H9 (cell line): ENCODE measurements around the gene CCDC192. TPM values are rescaled to one million over a fixed set of nuclear protein-coding genes. Genes with fewer than 3 reads are reported as not detected.

ENCODE experiments used
- DNase-seq: peaks from one replicate; pipeline ENCODE4 v3.0.0-alpha.2; 2017
- H2AFZ ChIP-seq: one replicate; pipeline ENCODE4 v1.6.1; 2013; ENCODE audit warnings: mild to moderate bottlenecking, low read length, control low read depth, moderate library complexity
- H2AK5ac ChIP-seq: 2 replicates; pipeline ENCODE4 v1.6.1; 2013; ENCODE audit warnings: low read length, control low read depth, mixed read lengths; ENCODE audit not compliant: insufficient read length
- H2BK120ac ChIP-seq: one replicate; pipeline ENCODE4 v1.6.1; 2013; ENCODE audit warnings: low read depth, mild to moderate bottlenecking, low read length, control low read depth, inconsistent platforms; ENCODE audit not compliant: poor library complexity, severe bottlenecking
- H2BK12ac ChIP-seq: 2 replicates; pipeline ENCODE4 v1.6.1; 2013; ENCODE audit warnings: low read length, control low read depth, mixed read lengths, low read depth; ENCODE audit not compliant: insufficient read length
- H2BK15ac ChIP-seq: 2 replicates; pipeline ENCODE4 v1.6.1; 2013; ENCODE audit warnings: low read depth, low read length, control low read depth
- H2BK20ac ChIP-seq: one replicate; pipeline ENCODE4 v1.6.1; 2013; ENCODE audit warnings: low read depth, mild to moderate bottlenecking, low read length, control low read depth, inconsistent platforms; ENCODE audit not compliant: poor library complexity, severe bottlenecking
- H2BK5ac ChIP-seq: 2 replicates; pipeline ENCODE4 v1.6.1; 2013; ENCODE audit warnings: low read length, control low read depth, mixed read lengths; ENCODE audit not compliant: insufficient read length
- H3K14ac ChIP-seq: 2 replicates; pipeline ENCODE4 v1.6.1; 2013; ENCODE audit warnings: low read length, control low read depth; ENCODE audit not compliant: insufficient read depth
- H3K18ac ChIP-seq: 2 replicates; pipeline ENCODE4 v1.6.1; 2013; ENCODE audit warnings: low read depth, mild to moderate bottlenecking, mixed read lengths, low read length, control low read depth; ENCODE audit not compliant: insufficient read length
- H3K23ac ChIP-seq: 2 replicates; pipeline ENCODE4 v1.6.1; 2013; ENCODE audit warnings: low read length, control low read depth, mixed read lengths, low read depth; ENCODE audit not compliant: insufficient read length
- H3K23me2 ChIP-seq: 2 replicates; pipeline ENCODE4 v1.6.1; 2013; ENCODE audit warnings: low read depth, mild to moderate bottlenecking, mixed read lengths, low read length, control low read depth; ENCODE audit not compliant: insufficient read length, poor library complexity, severe bottlenecking
- H3K27ac ChIP-seq: 2 replicates; pipeline ENCODE4 v1.5.1; 2013; ENCODE audit warnings: low read length, control low read depth, mixed read lengths, low read depth; ENCODE audit not compliant: insufficient read length
- H3K27me3 ChIP-seq: 2 replicates; pipeline ENCODE4 v1.6.1; 2013; ENCODE audit warnings: low read length, control low read depth, inconsistent platforms; ENCODE audit not compliant: insufficient read depth
- H3K4ac ChIP-seq: 2 replicates; pipeline ENCODE4 v1.6.1; 2013; ENCODE audit warnings: low read depth, mild to moderate bottlenecking, control low read depth, inconsistent platforms, low read length, moderate library complexity
- H3K4me1 ChIP-seq: 2 replicates; pipeline ENCODE4 v1.6.1; 2013; ENCODE audit warnings: low read length, control low read depth, inconsistent platforms; ENCODE audit not compliant: insufficient read depth
- H3K4me2 ChIP-seq: 2 replicates; pipeline ENCODE4 v1.6.1; 2013; ENCODE audit warnings: low read length, control low read depth, mixed read lengths; ENCODE audit not compliant: insufficient read length, insufficient read depth
- H3K56ac ChIP-seq: 2 replicates; pipeline ENCODE4 v1.6.1; 2013; ENCODE audit warnings: low read depth, mild to moderate bottlenecking, mixed read lengths, low read length, control low read depth; ENCODE audit not compliant: insufficient read length
- H3K79me1 ChIP-seq: 2 replicates; pipeline ENCODE4 v1.6.1; 2013; ENCODE audit warnings: low read depth, mild to moderate bottlenecking, moderate library complexity, low read length, control low read depth, inconsistent platforms; ENCODE audit not compliant: insufficient read depth, poor library complexity, severe bottlenecking
- H3K79me2 ChIP-seq: 2 replicates; pipeline ENCODE4 v1.6.1; 2013; ENCODE audit warnings: low read length, control low read depth, inconsistent platforms; ENCODE audit not compliant: insufficient read depth
- H3K9ac ChIP-seq: 2 replicates; pipeline ENCODE4 v1.6.1; 2013; ENCODE audit warnings: low read length, control low read depth, mixed read lengths; ENCODE audit not compliant: insufficient read length; ENCODE audit errors: extremely low read depth
- H3K9me3 ChIP-seq: one replicate; pipeline ENCODE4 v1.6.1; 2013; ENCODE audit warnings: low read depth, low read length, inconsistent platforms; ENCODE audit not compliant: control insufficient read depth
- H3T11ph ChIP-seq: one replicate; pipeline ENCODE4 v1.6.1; 2013; ENCODE audit warnings: mild to moderate bottlenecking, low read length, control low read depth, inconsistent platforms
- H4K20me1 ChIP-seq: one replicate; pipeline ENCODE4 v1.6.1; 2013; ENCODE audit not compliant: control insufficient read depth, insufficient read length, insufficient read depth
- H4K5ac ChIP-seq: 2 replicates; pipeline ENCODE4 v1.6.1; 2013; ENCODE audit warnings: low read depth, mild to moderate bottlenecking, mixed read lengths, low read length, control low read depth; ENCODE audit not compliant: insufficient read length
- H4K8ac ChIP-seq: replicated peaks from 2 replicates; pipeline ENCODE4 v1.6.1; 2013; ENCODE audit warnings: low read length, control low read depth, mixed read lengths, low read depth; ENCODE audit not compliant: insufficient read length
- H4K91ac ChIP-seq: 2 replicates; pipeline ENCODE4 v1.6.1; 2013; ENCODE audit warnings: low read depth, mild to moderate bottlenecking, moderate library complexity, mixed read lengths, low read length, control low read depth; ENCODE audit not compliant: insufficient read length
- H3K27ac Mint-ChIP-seq, 3 experiments: 2 replicates in 2 of 3; 3 replicates in 1 of 3; pipeline ENCODE4 v1.8.0; 2020 to 2021; ENCODE audit warnings: mixed read lengths in 3 of 3, mild to moderate bottlenecking in 1 of 3, moderate library complexity in 1 of 3
- H3K27me3 Mint-ChIP-seq: 2 replicates; pipeline ENCODE4 v1.8.0; 2021; ENCODE audit warnings: low read depth, mild to moderate bottlenecking, moderate library complexity, mixed read lengths
- H3K36me3 Mint-ChIP-seq, 3 experiments: 2 replicates in 2 of 3; 3 replicates in 1 of 3; pipeline ENCODE4 v1.8.0; 2020 to 2021; ENCODE audit warnings: low read depth in 3 of 3, mixed read lengths in 3 of 3; ENCODE audit not compliant: insufficient read depth in 1 of 3
- H3K4me1 Mint-ChIP-seq, 2 experiments: 2 replicates each; pipeline ENCODE4 v1.8.0; 2020; ENCODE audit warnings: mixed read lengths in 2 of 2
- H3K4me3 Mint-ChIP-seq, 2 experiments: 2 replicates in 1 of 2; 3 replicates in 1 of 2; pipeline ENCODE4 v1.8.0; 2020 to 2021; ENCODE audit warnings: mild to moderate bottlenecking in 2 of 2, mixed read lengths in 2 of 2, moderate library complexity in 1 of 2
- H3K9me3 Mint-ChIP-seq, 2 experiments: 2 replicates in 1 of 2; 3 replicates in 1 of 2; pipeline ENCODE4 v1.8.0; 2020; ENCODE audit warnings: mild to moderate bottlenecking in 2 of 2, mixed read lengths in 2 of 2, moderate library complexity in 1 of 2
- WGBS: extraction: QIAGEN DNeasy Blood & Tissue Kit; methylation state at CpG from one replicate; pipeline ENCODE4 v1.1.7; 2013; ENCODE audit warnings: missing lambda C conversion rate, low lambda C conversion rate, mixed read lengths; ENCODE audit not compliant: insufficient read length; ENCODE audit errors: extremely low coverage; 5-methylcytosine and 5-hydroxymethylcytosine counted together
- total RNA-seq: library from RNA; stranded (reverse); gene quantifications from 2 replicates; pipeline ENCODE4 v1.2.1, GENCODE V29; 2021
- TF ChIP-seq, protein P1 (sequence below): fragments of 200-600 bp; sonication (generic); conservative IDR thresholded peaks from 3 replicates; pipeline ENCODE4 v1.8.0; 2021; ENCODE audit warnings: antibody characterized with exemption, mild to moderate bottlenecking

CCDC192 gene
- total RNA-seq, 1 experiment from 2014 or later = not detected

DNA sequence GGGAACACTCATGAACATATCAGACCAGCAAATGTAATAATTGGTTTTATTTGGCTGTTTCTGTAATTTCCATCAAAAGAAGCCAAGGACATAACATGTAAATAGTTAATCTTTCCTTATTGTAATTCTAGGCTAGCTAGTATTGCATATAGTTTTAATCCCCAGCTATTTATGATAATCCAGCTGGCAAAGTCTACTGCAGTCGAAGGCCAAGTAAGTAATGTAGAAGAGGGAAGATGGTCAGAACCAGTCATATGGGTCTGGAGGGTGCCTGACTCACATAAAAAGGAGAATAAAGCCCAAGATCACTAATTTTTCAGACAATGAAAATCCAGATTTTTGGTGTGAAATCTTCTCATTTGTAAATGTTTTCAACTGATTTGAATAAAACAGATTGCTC is 106.3 kb downstream of the CCDC192 start:
- Histone ChIP-seq H3K23ac (no peak overlapping the region), H4K8ac (no peak overlapping the region), H3K4ac (no peak overlapping the region), H3K56ac (no peak overlapping the region), H3K18ac (no peak overlapping the region), H3K4me2 (no peak overlapping the region), H3K27me3 (no peaks in the 10 kb centered on the region), H3K23me2 (no peaks in the 10 kb centered on the region), H2AK5ac (no peak overlapping the region), H4K5ac (no peak overlapping the region), H2BK12ac (no peak overlapping the region), H3K9ac (no peak overlapping the region), H3T11ph (no peak overlapping the region), H3K27ac (no peak overlapping the region), H2BK120ac (no peak overlapping the region), H3K79me1 (no peaks in the 10 kb centered on the region), H3K79me2 (no peaks in the 10 kb centered on the region), H2BK5ac (no peak overlapping the region), H4K20me1 (no peaks in the 10 kb centered on the region), H4K91ac (no peak overlapping the region), H2BK15ac (no peak overlapping the region), H2BK20ac (no peak overlapping the region), H2AFZ (no peak overlapping the region), H3K14ac (no peak overlapping the region), H3K9me3 (no peaks in the 10 kb centered on the region), H3K4me1 (peaks cover 9% of the 10 kb centered on the region)
- 0 out of 5 replicates have a peak overlapping the region, but pooled peaks of 1 of the 2 experiments have one; percentile 0 for H3K4me3 Mint-ChIP-seq
- peaks cover 43 to 55% of the 10 kb centered on the region in 2 experiments for H3K4me1 Mint-ChIP-seq
- no CpG with 5 or more reads among the region's 1 CpG for WGBS
- no peaks in the 10 kb centered on the region for H3K9me3 Mint-ChIP-seq
- no peak overlapping the region for H3K27ac Mint-ChIP-seq
- no peaks in the 10 kb centered on the region for H3K36me3 Mint-ChIP-seq
- H3K27me3 Mint-ChIP-seq = no peaks in the 10 kb centered on the region
- TF ChIP-seq, protein P1, sequence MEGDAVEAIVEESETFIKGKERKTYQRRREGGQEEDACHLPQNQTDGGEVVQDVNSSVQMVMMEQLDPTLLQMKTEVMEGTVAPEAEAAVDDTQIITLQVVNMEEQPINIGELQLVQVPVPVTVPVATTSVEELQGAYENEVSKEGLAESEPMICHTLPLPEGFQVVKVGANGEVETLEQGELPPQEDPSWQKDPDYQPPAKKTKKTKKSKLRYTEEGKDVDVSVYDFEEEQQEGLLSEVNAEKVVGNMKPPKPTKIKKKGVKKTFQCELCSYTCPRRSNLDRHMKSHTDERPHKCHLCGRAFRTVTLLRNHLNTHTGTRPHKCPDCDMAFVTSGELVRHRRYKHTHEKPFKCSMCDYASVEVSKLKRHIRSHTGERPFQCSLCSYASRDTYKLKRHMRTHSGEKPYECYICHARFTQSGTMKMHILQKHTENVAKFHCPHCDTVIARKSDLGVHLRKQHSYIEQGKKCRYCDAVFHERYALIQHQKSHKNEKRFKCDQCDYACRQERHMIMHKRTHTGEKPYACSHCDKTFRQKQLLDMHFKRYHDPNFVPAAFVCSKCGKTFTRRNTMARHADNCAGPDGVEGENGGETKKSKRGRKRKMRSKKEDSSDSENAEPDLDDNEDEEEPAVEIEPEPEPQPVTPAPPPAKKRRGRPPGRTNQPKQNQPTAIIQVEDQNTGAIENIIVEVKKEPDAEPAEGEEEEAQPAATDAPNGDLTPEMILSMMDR = no peak
- no peak for DNase-seq
